HEK293 (cell line): Measurements from ENCODE around the gene UCKL1.
A peak's percentile ranks its signal among the peaks of the same experiment; 100 is the strongest.

Experiments used
- CTCF ChIA-PET: fragments of 350-600 bp; formaldehyde crosslinking; extraction: SDS; loops from one replicate; lab custom pipeline; 2021; ENCODE audit warnings: antibody characterized with exemption; lab: Yijun Ruan, JAX
- POLR2A ChIA-PET: fragments of 300-600 bp; formaldehyde crosslinking; extraction: SDS; loops from one replicate; lab custom pipeline; 2020; ENCODE audit warnings: antibody characterized with exemption, inconsistent platforms; lab: Yijun Ruan, JAX
- H3K27ac ChIP-seq: fragments of 200-500 bp; sonication (Bioruptor generic); 2 replicates; pipeline ENCODE4 v1.5.1; 2014; ENCODE audit warnings: low read depth, low read length, control low read depth, inconsistent platforms; ENCODE audit errors: extremely low read depth
- H3K36me3 ChIP-seq, 2 experiments: fragments of 200-500 bp in 1 of 2; sonication (Bioruptor generic) in 1 of 2; 1 replicate in 1 of 2; 2 replicates in 1 of 2; pipeline ENCODE4 v1.5.1; 2014 to 2017; ENCODE audit warnings: inconsistent platforms in 2 of 2, low read length in 2 of 2; ENCODE audit not compliant: control insufficient read depth in 2 of 2, insufficient read depth in 1 of 2
- H3K4me1 ChIP-seq: fragments of 200-500 bp; sonication (Bioruptor generic); 2 replicates; pipeline ENCODE4 v1.5.1; 2014; ENCODE audit warnings: mild to moderate bottlenecking, low read length, inconsistent platforms; ENCODE audit not compliant: control insufficient read depth, insufficient read depth
- H3K4me3 ChIP-seq: 2 replicates; pipeline ENCODE4 v1.5.1; 2011; ENCODE audit warnings: low read depth, mild to moderate bottlenecking, control low read depth, low read length, moderate library complexity
- H3K9me3 ChIP-seq: fragments of 200-500 bp; sonication (Bioruptor generic); 2 replicates; pipeline ENCODE4 v1.5.1; 2014; ENCODE audit warnings: low read depth, low read length, inconsistent platforms; ENCODE audit not compliant: control insufficient read depth, insufficient read depth
- BCL11A ChIP-seq: fragments of 450-650 bp; formaldehyde crosslinking; IDR thresholded peaks from 2 replicates; pipeline ENCODE4 v1.5.1; 2016; ENCODE audit warnings: low read depth, missing biosample characterization, missing genetic modification characterization
- BCL11B ChIP-seq: fragments of 450-650 bp; formaldehyde crosslinking; IDR thresholded peaks from 2 replicates; pipeline ENCODE4 v1.5.1; 2016; ENCODE audit warnings: low read depth, missing biosample characterization, missing genetic modification characterization
- HOXC10 ChIP-seq: sonication (generic); formaldehyde crosslinking; IDR thresholded peaks from 2 replicates; pipeline ENCODE4 v1.8.1; 2023; ENCODE audit warnings: mild to moderate bottlenecking, missing genetic modification reagents
- MYNN ChIP-seq: fragments of 450-650 bp; formaldehyde crosslinking; IDR thresholded peaks from 2 replicates; pipeline ENCODE4 v1.5.1; 2016; ENCODE audit warnings: missing biosample characterization, missing genetic modification characterization, borderline replicate concordance
- PRDM4 ChIP-seq: fragments of 450-650 bp; formaldehyde crosslinking; IDR thresholded peaks from 2 replicates; pipeline ENCODE4 v1.5.1; 2017; ENCODE audit warnings: missing biosample characterization, missing genetic modification characterization
- SP2 ChIP-seq: fragments of 450-650 bp; formaldehyde crosslinking; IDR thresholded peaks from 2 replicates; pipeline ENCODE4 v1.5.1; 2016; ENCODE audit warnings: missing biosample characterization, missing genetic modification characterization
- ZBTB1 ChIP-seq: fragments of 450-650 bp; formaldehyde crosslinking; IDR thresholded peaks from 2 replicates; pipeline ENCODE4 v1.5.1; 2016; ENCODE audit warnings: missing biosample characterization, missing genetic modification characterization
- ZBTB11 ChIP-seq: fragments of 450-650 bp; formaldehyde crosslinking; conservative IDR thresholded peaks from 2 replicates; pipeline ENCODE4 v1.5.1; 2016; ENCODE audit warnings: low read depth, missing biosample characterization, missing genetic modification characterization
- ZBTB6 ChIP-seq: fragments of 450-650 bp; formaldehyde crosslinking; IDR thresholded peaks from 2 replicates; pipeline ENCODE4 v1.5.1; 2017; ENCODE audit warnings: missing biosample characterization, missing genetic modification characterization
- ZBTB8A ChIP-seq: fragments of 450-650 bp; formaldehyde crosslinking; IDR thresholded peaks from 2 replicates; pipeline ENCODE4 v1.5.1; 2016; ENCODE audit warnings: missing biosample characterization, missing genetic modification characterization
- ZFHX2 ChIP-seq: fragments of 450-650 bp; formaldehyde crosslinking; conservative IDR thresholded peaks from 2 replicates; pipeline ENCODE4 v1.5.1; 2016; ENCODE audit warnings: missing biosample characterization, missing genetic modification characterization
- ZIC2 ChIP-seq: fragments of 450-650 bp; formaldehyde crosslinking; IDR thresholded peaks from 2 replicates; pipeline ENCODE4 v1.5.1; 2016; ENCODE audit warnings: missing biosample characterization, missing genetic modification characterization
- ZNF112 ChIP-seq: fragments of 450-650 bp; formaldehyde crosslinking; IDR thresholded peaks from 2 replicates; pipeline ENCODE4 v1.5.0; 2017; ENCODE audit warnings: missing biosample characterization, missing genetic modification characterization
- ZNF221 ChIP-seq: fragments of 450-650 bp; formaldehyde crosslinking; IDR thresholded peaks from 2 replicates; pipeline ENCODE4 v1.5.1; 2017; ENCODE audit warnings: missing biosample characterization, missing genetic modification characterization, borderline replicate concordance
- ZNF24 ChIP-seq: fragments of 450-650 bp; formaldehyde crosslinking; IDR thresholded peaks from 2 replicates; pipeline ENCODE4 v1.5.1; 2016; ENCODE audit warnings: missing biosample characterization, missing genetic modification characterization
- ZNF266 ChIP-seq: fragments of 450-650 bp; formaldehyde crosslinking; IDR thresholded peaks from 2 replicates; pipeline ENCODE4 v1.5.1; 2016; ENCODE audit warnings: missing biosample characterization, missing genetic modification characterization, low read depth
- ZNF292 ChIP-seq: fragments of 450-650 bp; formaldehyde crosslinking; IDR thresholded peaks from 2 replicates; pipeline ENCODE4 v1.5.1; 2016; ENCODE audit warnings: low read depth, missing biosample characterization, missing genetic modification characterization, borderline replicate concordance
- ZNF391 ChIP-seq: fragments of 450-650 bp; formaldehyde crosslinking; IDR thresholded peaks from 2 replicates; pipeline ENCODE4 v1.5.1; 2016; ENCODE audit warnings: low read depth, missing biosample characterization, missing genetic modification characterization, borderline replicate concordance
- ZNF423 ChIP-seq: fragments of 450-650 bp; formaldehyde crosslinking; IDR thresholded peaks from 2 replicates; pipeline ENCODE4 v1.5.1; 2016; ENCODE audit warnings: missing biosample characterization, missing genetic modification characterization
- ZNF48 ChIP-seq: fragments of 450-650 bp; formaldehyde crosslinking; IDR thresholded peaks from 2 replicates; pipeline ENCODE4 v1.5.1; 2016; ENCODE audit warnings: missing biosample characterization, missing genetic modification characterization
- ZNF561 ChIP-seq: fragments of 450-650 bp; IDR thresholded peaks from 2 replicates; pipeline ENCODE4 v1.5.1; 2018; ENCODE audit warnings: missing biosample characterization, missing genetic modification characterization, borderline replicate concordance
- ZNF600 ChIP-seq: fragments of 450-650 bp; formaldehyde crosslinking; IDR thresholded peaks from 2 replicates; pipeline ENCODE4 v1.5.1; 2016; ENCODE audit warnings: missing biosample characterization, missing genetic modification characterization
- ZNF677 ChIP-seq: fragments of 450-650 bp; IDR thresholded peaks from 2 replicates; pipeline ENCODE4 v1.5.0; 2018; ENCODE audit warnings: missing biosample characterization, mild to moderate bottlenecking, missing genetic modification characterization, moderate library complexity

UCKL1 gene

GRCh38 chr20:63955281-63955826, 862 bp downstream of the UCKL1 start (continued):
- TF ChIP-seq BCL11A (tag by site-specific recombination), result no peak
- no peak for TF ChIP-seq ZNF292
- TF ChIP-seq ZNF561, result peak; percentile 39; the same call in 1 of the 2 replicates
- TF ChIP-seq ZNF677 (tag by site-specific recombination), result peak; percentile 53; the same call in 1 of the 2 replicates
- no peak for TF ChIP-seq HOXC10 (CRISPR knock-in tag)
- no peak for TF ChIP-seq ZBTB6
- no peak for TF ChIP-seq ZNF112 (tag by site-specific recombination)
- TF ChIP-seq ZNF48 (tag by site-specific recombination), result no peak
- TF ChIP-seq SP2 (tag by site-specific recombination), result peak; percentile 56
- TF ChIP-seq ZNF391 (tag by site-specific recombination), result no peak
- no peak for TF ChIP-seq MYNN (tag by site-specific recombination)
- TF ChIP-seq ZBTB8A (tag by site-specific recombination), result peak; percentile 97
- TF ChIP-seq ZIC2 (tag by site-specific recombination), result peak; percentile 78
- TF ChIP-seq ZBTB1 (tag by site-specific recombination), result no peak
- no peak for TF ChIP-seq ZNF24 (tag by site-specific recombination)
- no peak for TF ChIP-seq BCL11B (tag by site-specific recombination)
- TF ChIP-seq ZNF423 (tag by site-specific recombination), result peak; percentile 92
- no peak for TF ChIP-seq ZBTB11
- no peak for TF ChIP-seq ZNF266 (tag by site-specific recombination)
- TF ChIP-seq, all 188 proteins: peak for 13

GRCh38 chr20:63953764-63954429, 2.3 kb downstream of the UCKL1 start:
- no peak overlapping the region for H3K4me3 ChIP-seq
- CTCF ChIA-PET, result no interaction called here
- no peak overlapping the region for H3K27ac ChIP-seq
- H3K9me3 ChIP-seq, result no peaks in the 10 kb centered on the region
- no peaks in the 10 kb centered on the region; the same call in 1 of the 2 replicates for H3K4me1 ChIP-seq
- TF ChIP-seq PRDM4 (tag by site-specific recombination) (peak; percentile 27; the same call in 1 of the 2 replicates), ZNF600 (tag by site-specific recombination) (peak; percentile 54; the same call in 1 of the 2 replicates), ZNF221 (tag by site-specific recombination) (no peak), ZFHX2 (tag by site-specific recombination) (0 out of 2 replicates have a peak, but pooled peaks have one; percentile 14), ZIC2 (tag by site-specific recombination) (peak; percentile 68; the same call in 1 of the 2 replicates)
- TF ChIP-seq, all 188 proteins: peak for 4
- H3K36me3 ChIP-seq, result peaks cover 0 to 11% of the 10 kb centered on the region in 2 experiments; a peak in 1 of 3 replicates
- POLR2A ChIA-PET, result no interaction called here
